Embryonic facial prominence (tissue), 1 donor: ENCODE data around the gene RPAP2.
"Not testable (repeated sequence)": the region's sequence is repeated elsewhere in the genome, so short reads cannot be mapped to it uniquely, and the experiment has no call there.

Experiments used
- DNase-seq: peaks from one replicate; pipeline ENCODE4 v3.0.0-alpha.2; 2016; ENCODE audit errors: extremely low spot score

The RPAP2 gene

GRCh38 chr1:92323473-92324453 is 24.9 kb downstream of the RPAP2 start:
- no peak for DNase-seq

GRCh38 chr1:92324784-92325183 is 25.9 kb downstream of the RPAP2 start:
- DNase-seq = no peak

GRCh38 chr1:92326681-92327080 is 27.8 kb downstream of the RPAP2 start:
- no peak for DNase-seq

GRCh38 chr1:92327794-92328193 is 28.9 kb downstream of the RPAP2 start:
- no peak for DNase-seq

GRCh38 chr1:92329347-92330129 is 30.7 kb downstream of the RPAP2 start:
- DNase-seq = no peak

- no peak for DNase-seq
Observed at GRCh38 chr1:92333668-92334067, 34.8 kb downstream of the RPAP2 start.

GRCh38 chr1:92340154-92340553 is 41.3 kb downstream of the RPAP2 start:
- no peak for DNase-seq

- no peak for DNase-seq
Observed at GRCh38 chr1:92342401-92342800, 43.5 kb downstream of the RPAP2 start.

GRCh38 chr1:92343061-92343460 is 44.2 kb downstream of the RPAP2 start:
- no peak for DNase-seq

GRCh38 chr1:92346866-92347640 is 48.2 kb downstream of the RPAP2 start:
- no peak for DNase-seq

- no peak for DNase-seq
Observed at GRCh38 chr1:92352856-92353255, 54.0 kb downstream of the RPAP2 start.

- no peak for DNase-seq
Observed at GRCh38 chr1:92354259-92354658, 55.4 kb downstream of the RPAP2 start.

GRCh38 chr1:92356956-92357355 is 58.1 kb downstream of the RPAP2 start:
- no peak for DNase-seq

- not testable (repeated sequence) for DNase-seq
Observed at GRCh38 chr1:92359382-92359781, 60.5 kb downstream of the RPAP2 start.

GRCh38 chr1:92359986-92360385 is 61.1 kb downstream of the RPAP2 start:
- no peak for DNase-seq

- no peak for DNase-seq
Observed at GRCh38 chr1:92362970-92363369, 64.1 kb downstream of the RPAP2 start.

- no peak for DNase-seq
Observed at GRCh38 chr1:92363401-92363800, 64.5 kb downstream of the RPAP2 start.

- DNase-seq = no peak
Observed at GRCh38 chr1:92365378-92366039, 66.7 kb downstream of the RPAP2 start.

GRCh38 chr1:92366040-92366395 is 67.2 kb downstream of the RPAP2 start:
- DNase-seq = no peak

- DNase-seq = no peak
Observed at GRCh38 chr1:92367496-92367895, 68.6 kb downstream of the RPAP2 start.

GRCh38 chr1:92372164-92372563 is 73.3 kb downstream of the RPAP2 start:
- no peak for DNase-seq
